Fibroblast of skin of right quadriceps (primary cell): ENCODE results near the gene MYO1F.
"Not testable (repeated sequence)": the region's sequence is repeated elsewhere in the genome, so short reads cannot be mapped to it uniquely, and the experiment has no call there.

Experiments used
- DNase-seq: peaks from one replicate; pipeline ENCODE4 v3.0.0-alpha.2; 2013

MYO1F gene

DNA sequence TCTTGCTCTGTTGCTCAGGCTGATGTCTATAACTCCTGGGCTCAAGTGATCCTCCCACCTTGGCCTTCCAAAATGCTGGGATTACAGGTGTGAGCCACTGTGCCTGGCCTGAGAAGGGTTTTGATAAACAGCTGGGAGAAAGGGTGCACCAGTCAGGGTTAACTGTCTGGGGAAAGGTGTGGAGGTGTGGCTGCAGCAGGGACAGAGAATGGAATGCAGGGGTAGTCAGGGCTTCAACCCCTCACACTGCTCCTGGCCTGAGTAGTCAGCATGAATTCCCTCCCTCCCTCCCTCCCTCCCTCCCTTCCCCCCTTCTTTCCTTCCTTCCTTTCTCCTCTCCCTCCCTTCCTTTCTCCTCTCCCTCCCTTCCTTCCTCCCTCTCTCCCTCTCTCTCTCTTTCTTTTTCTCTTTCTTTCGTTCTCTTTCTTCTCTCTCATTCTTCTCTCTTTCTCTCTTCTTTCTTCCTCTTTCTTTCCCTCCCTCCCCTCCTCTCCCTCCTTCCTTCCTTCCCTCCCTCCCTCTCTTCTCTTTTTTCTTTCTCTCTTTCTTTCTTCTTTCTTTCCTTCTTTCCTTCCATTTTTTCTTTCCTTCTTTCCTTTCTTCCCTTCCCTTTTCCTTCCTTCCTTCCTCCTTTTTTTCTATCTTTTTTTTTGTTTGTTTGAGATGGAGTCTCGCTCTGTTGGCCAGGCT is 16.0 kb downstream of the MYO1F start:
- DNase-seq, result no peak

DNA sequence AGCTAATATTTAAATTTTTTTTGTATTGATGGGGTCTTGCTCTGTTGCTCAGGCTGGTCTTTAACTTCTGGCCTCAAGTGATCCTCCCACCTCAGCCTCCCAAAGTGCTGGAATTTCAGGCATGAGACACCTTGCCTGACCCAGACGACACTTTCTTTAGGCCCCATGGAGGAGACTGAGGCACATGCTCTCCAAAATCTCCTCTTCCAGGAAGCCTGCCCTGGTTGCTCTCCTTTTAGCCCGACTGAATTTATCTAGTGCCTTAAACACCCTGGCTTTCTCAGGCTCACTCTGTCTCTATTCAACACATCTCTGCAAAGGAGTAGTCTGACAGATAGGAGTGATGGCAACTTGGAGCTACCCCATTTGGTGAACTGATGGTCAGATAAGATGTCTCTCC is 18.9 kb downstream of the MYO1F start:
- no peak for DNase-seq

DNA sequence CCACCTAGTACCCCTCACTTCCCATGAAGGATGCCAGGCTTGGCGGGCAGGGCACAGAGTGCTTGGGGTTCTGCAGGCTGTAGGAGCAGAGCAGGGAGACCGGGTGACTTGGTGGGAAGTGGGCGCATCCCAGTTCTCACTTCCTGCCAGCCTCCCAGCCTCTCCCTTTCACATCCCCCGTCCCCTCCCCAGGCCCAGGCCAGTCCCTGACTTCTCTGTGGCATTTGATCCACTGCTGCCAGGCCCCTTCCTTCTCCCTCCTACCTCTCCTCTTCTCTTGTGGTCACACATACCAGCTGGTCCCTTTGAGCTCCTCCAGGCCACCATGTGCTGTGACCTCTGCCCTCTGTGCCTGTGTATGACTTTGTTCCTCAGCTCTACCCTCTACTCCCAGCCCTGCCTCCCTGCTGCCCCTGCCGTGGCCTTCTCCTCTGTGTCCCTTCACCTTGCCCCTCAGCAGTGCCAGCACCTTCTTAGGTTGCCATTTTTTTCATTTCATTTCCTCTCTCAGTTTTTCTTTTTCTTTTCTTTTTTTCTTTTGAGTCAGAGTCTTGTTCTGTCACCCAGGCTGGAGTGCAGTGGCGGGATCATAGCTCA is 19.5 kb downstream of the MYO1F start:
- DNase-seq, result no peak

DNA sequence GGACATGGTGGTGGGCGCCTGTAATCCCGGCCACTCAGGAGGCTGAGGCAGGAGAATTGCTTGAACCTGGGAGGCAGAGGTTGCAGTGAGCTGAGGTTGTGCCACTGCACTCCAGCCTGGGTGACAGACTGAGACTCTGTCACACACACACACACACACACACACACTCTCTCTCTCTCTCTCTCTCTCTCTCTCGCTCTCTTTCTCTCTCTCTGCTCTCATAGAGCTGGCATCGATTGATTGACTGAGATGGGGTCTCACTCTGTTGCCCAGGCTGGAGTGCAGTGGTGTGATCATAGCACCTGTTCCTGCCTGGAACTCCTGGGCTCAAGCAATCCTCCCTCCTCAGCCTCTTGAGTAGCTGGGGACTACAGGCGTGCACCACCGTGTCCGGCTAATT is 23.5 kb downstream of the MYO1F start:
- not testable (repeated sequence) for DNase-seq

DNA sequence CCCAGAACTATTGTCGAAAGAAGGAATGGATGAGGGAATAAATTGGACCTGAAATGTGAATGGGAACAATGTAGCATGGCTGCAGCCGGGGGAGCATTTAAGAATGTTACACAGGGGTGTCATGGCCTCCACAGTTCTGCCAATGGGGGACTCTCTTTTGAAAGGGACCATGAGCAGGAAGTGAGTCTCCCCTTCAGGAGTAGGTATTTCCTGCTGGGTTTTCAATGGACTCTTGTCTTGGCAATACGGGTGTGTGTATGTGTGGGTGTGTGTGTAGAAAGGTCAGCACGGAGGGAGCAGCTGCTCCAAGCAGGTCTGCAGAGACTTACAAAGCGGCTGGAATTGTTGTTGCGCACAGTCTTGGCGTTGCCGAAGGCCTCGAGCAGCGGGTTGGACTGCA is 24.4 kb downstream of the MYO1F start:
- peak; percentile 38 for DNase-seq

DNA sequence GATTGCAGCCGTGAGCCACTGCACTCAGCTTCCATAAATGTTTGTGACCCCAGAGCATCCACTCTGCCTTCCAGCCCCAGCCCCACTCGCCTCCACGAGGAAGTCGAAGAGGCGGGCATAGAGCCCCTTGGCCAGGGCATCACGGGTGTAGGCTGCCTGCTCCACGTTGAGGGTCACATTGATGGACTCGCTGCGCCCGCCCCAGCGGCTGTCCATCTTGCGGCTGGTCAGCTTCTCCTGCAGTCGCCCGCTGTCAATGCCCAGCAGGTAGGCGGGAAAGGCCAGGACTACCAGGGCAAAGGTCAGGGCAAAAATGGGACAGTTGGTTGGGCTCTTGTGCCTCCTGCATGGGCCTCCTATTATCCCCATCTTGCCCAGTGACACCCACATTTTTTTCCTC is 27.2 kb downstream of the MYO1F start:
- DNase-seq, result no peak

DNA sequence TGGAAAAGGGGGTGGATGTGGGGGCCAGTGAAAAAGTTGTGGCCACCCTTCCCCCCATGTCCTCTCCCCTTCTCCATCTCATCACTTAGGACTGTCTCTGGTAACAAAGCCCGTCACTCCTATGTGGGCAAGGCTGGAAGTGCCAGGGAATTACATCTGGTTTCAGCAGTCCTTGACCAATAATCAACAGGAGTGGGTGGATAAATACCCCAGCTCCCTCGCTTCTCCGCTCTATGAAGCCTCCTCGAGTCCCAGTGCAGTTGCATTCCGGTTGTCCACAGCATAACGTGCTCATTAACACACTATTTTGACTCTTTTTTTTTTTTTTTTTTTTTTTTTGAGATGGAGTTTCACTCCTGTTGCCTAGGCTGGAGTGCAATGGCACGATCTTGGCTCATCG is 31.5 kb downstream of the MYO1F start:
- no peak for DNase-seq

DNA sequence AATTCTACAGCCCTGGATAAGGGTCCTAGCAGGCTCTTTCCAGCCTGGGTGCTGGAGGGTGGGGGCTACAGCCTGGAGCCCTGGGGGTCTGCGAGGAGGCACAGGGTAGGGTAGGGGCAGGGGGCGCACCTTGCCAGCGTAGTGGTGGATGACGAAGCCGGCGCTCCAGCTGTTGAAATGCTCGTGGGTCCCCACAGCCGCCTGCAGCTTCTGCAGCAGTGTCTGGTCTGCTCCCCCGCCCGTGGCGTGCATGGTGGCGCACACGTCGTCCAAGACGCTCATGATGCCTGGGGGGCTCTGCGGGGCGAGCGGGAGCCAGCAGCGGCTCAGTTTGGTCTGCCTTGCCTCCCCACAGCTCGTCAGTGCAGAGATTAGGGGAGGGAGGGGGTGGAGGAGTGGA is 33.1 kb downstream of the MYO1F start:
- DNase-seq, result no peak

DNA sequence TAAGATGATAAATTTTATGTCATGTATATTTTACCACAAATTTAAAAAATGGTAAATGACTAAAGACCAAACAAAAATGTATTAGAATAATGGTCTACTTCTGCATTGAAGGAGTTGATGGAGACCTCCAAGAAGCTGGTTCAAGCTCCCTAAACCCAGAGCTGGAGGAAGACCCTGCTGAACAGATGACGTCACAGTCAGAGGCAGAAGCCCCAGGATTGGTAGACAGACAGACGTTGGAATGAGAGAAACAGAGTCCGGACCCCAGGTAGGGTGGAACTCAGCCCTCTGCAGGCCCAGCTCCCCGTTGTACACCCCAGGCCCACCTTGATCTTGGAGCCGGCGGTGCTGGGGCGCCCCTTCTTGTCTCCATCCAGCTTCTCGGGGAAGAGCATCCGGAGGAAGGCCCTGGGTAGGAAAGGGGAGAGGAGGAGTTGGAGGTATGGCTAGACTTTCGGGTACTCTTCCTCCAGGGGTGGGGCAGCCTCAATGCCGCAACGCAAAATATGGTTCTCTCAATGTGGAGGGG is 37.6 kb downstream of the MYO1F start:
- no peak for DNase-seq

DNA sequence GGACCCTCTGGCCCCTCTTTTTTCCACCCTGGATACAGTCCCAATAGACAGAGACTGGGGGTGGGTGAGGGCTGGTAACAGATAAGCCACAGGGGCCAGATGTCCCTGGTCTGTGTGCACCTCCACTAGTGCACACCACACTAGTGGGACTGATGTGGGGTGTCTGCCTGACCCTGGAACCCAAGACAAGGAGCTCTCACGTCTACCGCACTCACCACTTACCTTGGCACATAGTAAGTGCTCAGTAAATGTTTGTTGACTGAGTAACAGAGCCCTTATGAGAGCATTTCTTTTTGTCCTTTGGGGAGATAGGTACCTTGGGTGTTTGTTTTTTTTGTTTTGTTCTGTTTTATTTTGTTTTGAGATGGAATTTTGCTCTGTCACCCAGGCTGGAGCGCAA is 40.1 kb downstream of the MYO1F start:
- DNase-seq, result no peak

DNA sequence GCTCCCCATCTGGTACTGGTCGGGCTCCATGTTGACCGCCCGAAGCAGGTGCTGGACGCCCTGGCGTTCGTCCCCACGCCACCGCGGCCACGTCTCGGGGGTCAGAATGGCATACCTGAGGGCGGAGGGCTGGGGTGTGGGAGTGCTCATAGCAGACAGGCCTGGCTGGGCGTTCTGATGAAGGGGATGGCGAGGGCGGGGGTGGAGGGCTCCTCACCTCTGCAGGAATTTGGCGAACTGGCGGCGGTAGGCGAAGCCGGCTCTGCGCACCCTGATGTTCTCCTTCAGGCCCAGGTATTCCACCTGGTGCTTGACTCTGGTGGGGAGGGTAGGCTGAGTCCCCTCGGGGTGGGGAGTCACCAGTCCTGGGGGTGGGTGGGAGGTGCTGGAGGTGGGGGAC is 41.0 kb downstream of the MYO1F start:
- DNase-seq, result no peak

DNA sequence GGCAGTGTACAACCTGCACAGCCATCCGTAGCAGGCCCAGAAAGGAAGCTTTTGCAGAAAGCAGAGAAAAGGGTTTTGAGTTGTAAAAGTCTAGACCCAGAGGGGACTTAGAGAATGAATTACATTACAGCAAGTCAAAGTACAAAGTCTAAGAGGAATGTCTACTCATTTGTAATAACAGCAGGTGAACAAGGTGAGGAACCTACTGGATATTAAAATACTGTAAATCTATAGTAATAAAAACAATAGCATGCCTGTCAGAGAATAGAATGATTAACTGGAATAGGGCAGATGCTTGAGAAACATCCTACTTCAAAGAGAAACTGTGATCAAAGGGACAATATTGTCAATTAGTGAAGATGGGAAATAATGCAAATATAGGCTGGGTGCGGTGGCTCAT is 45.0 kb downstream of the MYO1F start:
- no peak for DNase-seq

DNA sequence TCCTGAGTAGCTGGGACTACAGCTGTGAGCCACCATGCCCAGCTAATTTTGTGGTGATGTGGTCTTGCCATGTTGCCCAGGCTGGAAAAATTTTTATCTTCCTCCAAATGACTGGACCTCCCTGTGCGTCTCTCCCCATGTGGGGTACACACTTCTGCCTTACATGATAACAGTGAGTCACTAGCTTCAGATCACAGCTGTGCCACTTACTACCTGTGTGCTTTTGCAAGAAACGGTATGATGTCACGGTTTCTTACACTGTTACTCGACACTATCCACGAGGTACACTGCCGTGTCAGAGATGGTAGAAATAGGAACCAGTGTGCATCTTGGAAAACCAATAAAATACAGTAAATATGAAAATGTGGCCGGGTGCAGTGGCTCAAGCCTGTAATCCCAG is 45.8 kb downstream of the MYO1F start:
- no peak for DNase-seq

DNA sequence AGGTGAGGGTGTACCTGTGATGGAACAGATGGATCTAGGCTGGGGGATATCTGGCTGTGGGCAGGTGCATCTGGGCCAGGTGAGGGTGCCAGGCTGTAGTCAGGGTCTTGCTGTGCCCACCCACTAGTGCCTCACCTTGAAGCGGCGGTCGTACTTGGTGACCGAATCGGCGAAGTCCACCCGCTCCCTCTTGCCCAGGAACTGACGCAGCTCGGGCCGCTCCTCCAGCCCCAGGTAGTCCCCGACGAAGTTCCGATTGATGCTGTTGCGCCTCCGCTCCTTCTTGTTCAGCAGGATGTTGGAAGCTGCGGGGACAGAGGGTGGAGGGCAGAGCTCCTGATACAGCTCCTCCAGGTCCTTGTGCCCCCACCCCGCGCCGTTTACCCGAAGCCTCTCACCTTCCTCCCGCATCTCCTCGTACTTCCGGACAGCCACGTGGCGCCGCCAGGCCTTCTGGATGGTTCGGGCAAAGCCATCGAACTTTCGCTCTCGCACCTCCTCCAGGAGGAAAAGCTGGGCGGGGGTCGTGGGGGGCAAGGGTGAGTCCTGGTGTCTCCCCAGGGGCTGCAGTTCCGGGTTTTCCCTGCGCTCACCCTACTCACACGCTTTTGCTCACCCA is 47.1 kb downstream of the MYO1F start:
- no peak for DNase-seq

DNA sequence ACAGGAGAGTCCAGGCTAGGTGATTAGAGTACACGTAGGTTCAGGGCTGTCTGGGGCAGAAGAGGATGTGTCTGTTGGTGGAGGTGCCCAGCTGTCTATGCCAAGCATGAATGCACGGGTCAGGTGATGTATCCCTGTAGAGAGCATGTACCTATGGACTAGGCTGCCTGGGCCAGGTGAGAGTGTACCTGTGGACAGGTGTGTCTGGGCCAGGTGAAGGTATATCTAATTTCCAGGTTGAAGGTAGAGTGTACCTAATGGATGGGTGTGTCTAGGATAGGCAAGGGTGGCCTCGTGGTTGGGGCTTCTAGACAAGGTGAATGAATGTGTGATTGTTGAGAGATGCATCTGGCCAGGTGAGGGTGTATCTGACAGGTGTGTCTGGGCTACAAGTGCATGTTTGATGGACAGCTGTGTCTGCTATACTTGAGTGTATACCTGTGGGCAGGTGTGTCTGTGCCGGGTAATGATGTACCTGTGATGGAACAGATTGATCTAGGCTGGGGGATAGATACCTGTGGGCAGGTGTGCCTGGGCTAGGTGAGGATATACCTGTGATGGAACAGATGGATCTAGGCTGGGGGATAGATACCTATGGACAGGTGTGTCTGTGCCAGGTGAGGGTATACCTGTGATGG is 47.8 kb downstream of the MYO1F start:
- no peak for DNase-seq

DNA sequence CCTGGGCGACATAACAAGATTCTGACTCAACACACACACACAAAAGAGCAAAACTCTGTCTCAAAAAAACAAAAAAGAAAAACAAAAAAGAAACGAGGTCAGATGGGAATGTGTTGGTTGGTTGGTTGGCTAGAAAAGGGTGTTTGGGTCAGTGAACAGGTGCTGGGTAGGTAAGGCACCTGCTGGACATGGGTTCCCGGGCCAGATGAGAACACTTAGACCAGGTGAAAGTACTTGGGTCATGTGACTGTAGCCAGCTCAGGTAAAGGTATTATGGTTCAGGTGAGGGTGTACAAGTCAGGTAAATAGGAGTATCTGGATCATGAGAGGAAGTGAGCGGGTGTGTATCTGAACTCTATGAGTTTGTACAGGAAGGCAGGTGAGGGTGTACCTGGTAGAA is 48.7 kb downstream of the MYO1F start:
- DNase-seq, result no peak

DNA sequence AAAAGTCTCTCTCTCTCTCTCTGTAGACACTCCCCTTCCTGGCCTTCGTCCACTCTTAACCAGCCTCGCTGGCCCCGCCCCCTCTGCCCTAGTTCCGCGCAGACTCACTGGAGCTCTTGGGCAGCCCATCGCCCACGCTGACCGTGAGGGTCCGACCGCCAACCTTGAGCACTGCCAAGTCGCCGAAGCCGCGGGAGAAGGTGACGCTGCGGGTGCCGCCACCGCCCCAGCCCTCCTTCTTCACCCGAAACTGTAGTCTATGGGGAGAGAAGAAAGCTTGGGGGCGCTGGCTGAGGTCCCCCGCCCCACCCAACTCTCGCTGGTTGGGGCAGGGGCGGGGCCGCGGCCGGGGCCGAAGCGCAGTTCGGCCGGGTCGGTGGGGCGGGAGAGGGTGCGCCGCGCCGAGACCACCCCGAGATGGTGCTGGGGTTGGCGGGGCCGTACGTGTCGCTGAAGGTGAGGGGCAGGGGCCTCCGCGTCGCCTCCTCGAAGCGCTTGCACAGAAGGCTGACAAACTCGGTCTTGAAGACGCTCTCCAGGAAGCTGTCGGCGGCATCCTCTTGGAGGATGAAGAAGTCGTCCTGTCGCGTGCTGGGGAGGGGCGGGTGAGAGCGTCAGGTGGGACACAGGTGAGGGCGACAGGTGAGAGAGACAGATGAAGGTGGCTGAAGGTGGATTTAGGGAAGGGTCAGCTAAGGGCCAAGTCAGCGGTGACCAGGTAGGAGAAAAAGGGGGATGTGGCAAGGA is 50.7 kb downstream of the MYO1F start:
- peak; percentile 93 for DNase-seq

DNA sequence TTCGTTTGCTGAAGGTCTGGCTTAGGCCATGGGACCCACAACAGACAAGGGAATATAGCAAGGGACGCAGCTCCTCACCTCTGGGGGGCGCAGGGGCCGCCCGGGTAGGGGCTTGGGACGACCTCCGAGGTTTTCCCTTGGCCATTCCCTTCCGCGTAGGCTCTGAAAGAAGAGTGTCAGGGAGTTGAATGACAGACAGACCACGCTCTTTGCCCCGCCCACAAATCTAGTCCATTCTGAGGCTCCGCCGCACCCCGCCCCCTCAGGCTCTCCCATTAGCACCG is 51.9 kb downstream of the MYO1F start:
- no peak for DNase-seq

DNA sequence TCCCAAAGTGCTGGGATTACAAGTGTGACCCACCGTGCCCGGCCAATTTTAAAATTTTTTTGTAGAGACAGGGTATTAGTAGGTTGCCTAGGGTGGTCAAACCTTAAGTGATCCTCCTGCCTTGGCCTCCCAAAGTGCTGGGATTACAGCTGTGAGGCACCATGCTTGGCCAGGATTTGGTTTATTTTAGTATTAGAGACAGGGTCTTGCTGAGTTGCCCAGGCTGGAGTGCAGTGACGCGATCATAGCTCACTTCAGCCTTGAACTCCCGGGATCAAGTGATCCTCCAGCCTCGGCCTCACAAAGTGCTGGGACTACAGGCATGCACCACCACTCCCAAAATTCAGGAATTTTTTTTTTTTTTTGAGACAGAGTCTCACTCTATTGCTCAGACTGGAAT is 57.9 kb downstream of the MYO1F start:
- DNase-seq, result no peak

DNA sequence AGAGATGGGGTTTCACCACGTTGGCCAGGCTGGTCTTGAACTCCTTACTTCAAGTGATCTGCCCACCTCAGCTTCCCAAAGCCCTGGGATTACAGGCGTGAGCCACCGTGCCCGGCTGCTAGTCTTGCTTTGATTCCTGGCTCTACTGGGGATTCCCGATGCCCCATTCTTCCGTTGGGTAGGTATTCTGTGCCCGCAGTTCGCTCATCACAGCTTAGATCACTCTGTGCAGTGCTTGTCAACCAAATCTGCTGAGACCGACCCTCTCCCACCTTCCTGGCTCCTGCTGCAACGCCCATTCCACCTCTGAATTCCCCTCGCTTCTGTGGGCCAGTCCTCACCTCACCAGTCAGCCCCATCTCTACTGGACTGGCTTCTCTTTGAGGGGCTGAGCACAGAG is 58.7 kb downstream of the MYO1F start:
- DNase-seq, result no peak

DNA sequence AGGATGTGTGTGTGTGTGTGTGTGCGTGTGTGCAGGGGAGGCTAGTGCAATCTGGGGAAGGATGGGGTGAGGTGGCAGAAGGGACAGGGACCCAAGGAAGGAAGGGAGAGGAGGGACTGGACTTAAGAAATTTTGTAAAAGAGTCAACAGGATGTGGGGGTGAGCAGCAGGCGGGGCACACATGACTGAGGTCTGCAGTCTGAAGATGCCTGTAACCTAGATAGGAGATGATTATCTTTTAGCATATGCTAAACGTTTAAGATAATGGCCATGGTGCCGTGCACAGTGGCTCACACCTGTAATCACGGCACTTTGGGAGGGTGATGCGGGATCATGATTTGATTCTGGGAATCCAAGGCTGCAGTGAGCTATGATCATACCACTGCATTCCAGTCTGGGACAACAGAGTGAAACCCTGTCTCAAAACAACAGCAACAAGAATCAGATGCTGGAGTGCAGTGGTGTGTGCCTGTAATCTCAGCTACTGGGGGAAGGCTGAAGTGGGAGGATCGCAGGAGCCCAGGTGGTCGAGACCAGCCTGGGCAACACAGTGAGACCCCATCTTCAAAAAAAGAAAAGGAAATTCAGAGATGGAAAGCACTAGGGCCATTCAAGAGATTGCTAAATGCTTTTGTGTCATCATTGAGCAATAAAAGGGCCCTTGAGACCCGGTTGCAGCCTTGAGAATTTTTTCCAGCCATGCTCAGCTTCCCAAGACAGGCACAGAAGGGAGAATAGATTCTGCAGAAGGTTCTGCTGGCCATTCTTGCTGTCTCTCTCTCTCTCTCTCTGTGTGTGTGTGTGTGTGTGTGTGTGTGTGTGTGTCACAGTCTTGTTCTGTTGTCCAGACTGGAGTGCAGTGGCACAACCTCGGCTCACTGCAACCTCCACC is 59.4 kb downstream of the MYO1F start:
- DNase-seq, result peak; percentile 53

DNA sequence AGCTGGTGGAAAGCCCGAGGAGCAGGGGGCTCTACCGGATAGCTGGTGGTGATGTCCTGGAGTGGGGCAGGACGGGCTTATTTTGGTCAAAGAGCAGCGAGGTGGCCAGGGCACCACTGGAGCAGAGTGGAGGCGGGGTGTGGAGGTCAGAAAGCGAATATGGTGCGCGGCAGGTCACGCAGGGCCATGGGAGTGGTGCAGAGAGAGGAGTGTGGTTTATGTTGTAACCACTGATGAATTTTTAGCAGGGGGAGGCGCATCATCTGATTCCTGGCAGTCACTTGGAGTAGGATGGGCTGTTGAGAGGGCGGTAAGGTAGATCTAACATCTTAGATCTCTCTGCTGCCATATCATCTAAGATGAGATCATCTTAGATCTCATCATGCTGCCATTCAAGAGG is 61.9 kb downstream of the MYO1F start:
- no peak for DNase-seq
